Epithelial cell of esophagus (primary cell): ENCODE results near the gene ARHGAP26.

Source experiments
- DNase-seq: peaks from one replicate; pipeline ENCODE4 v3.0.0; 2010; ENCODE audit warnings: low read depth
- H3K4me3 ChIP-seq: 2 replicates; pipeline ENCODE4 v1.5.1; 2011; ENCODE audit warnings: mild to moderate bottlenecking, low read length, control low read depth
- TF ChIP-seq, protein P1 (sequence below): IDR thresholded peaks from 2 replicates; pipeline ENCODE4 v1.5.1; 2011; ENCODE audit warnings: low read depth, mild to moderate bottlenecking, low read length, control low read depth, inconsistent platforms; ENCODE audit not compliant: insufficient read depth; ENCODE audit errors: missing control alignments

ARHGAP26 gene

DNA sequence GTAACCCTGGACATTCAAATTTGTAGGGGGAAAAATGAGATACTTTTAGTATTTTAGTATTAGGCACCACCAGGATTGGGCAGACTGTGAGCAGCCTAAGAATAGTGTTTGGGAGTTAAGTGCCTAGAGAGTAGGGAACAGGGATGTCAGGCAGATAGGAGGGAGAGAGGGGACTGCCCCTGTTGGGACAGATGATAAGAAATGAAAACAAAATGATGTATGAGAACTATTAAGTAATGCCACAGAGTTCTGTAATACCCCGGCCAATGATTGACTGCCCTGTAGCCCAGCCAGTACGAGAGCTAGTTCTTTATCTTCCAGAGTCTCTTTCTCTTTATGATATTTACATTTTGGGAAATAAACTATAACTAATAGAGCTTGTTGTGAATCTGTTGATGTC lies 24.4 kb downstream of the ARHGAP26 start:
- TF ChIP-seq, protein P1, sequence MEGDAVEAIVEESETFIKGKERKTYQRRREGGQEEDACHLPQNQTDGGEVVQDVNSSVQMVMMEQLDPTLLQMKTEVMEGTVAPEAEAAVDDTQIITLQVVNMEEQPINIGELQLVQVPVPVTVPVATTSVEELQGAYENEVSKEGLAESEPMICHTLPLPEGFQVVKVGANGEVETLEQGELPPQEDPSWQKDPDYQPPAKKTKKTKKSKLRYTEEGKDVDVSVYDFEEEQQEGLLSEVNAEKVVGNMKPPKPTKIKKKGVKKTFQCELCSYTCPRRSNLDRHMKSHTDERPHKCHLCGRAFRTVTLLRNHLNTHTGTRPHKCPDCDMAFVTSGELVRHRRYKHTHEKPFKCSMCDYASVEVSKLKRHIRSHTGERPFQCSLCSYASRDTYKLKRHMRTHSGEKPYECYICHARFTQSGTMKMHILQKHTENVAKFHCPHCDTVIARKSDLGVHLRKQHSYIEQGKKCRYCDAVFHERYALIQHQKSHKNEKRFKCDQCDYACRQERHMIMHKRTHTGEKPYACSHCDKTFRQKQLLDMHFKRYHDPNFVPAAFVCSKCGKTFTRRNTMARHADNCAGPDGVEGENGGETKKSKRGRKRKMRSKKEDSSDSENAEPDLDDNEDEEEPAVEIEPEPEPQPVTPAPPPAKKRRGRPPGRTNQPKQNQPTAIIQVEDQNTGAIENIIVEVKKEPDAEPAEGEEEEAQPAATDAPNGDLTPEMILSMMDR = no peak
- no peak for DNase-seq
- H3K4me3 ChIP-seq = no peak overlapping the region

DNA sequence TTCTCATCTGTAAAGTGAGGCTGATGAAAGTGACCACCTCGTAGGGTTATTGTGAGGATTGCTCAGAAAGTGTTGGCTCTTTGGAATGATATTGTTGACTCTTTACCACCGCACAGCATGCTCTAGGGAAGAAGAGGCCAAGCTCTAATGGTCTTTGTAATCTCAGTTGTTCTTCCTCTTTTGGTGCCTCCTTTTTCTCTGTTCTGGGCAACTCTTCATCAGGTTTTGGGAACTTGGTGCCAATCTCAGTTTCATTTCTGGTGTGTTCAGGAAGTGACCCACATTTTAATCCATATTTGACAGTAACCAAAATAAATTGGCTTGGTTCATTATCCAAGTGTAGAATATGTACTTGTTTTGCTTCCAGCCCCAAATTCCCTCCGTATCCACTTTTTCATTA lies 25.1 kb downstream of the ARHGAP26 start:
- TF ChIP-seq, protein P1 = no peak
- no peak for DNase-seq

DNA sequence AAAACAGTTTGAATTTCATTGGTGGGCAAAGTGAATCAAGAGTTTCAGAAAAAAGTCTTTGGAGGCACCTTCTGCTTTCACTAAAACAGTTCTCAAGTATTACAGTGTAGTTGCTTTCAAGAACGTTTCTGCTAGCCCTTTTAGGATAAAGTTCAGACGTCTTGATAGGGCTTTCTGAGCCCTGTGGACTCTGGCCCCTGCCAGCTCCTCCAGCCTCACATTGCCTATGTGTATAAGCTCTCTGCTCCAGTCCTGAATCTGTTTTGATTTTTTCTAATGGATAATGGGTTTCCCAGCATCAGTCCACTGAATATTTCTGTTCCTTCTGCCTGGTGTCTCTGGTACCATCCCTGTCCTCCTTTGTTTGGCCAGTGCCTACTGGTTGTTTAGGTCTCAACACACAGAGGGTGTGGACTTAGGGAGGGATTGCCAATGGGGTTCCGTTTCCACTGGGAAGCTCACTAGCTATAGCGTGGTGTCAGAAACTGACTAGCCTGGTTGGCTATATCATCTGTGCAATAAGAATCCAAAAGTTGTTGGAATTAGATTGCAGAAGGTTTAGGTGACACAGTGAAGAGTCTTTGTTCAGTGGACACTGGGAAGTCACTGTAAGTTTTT lies 26.4 kb downstream of the ARHGAP26 start:
- TF ChIP-seq, protein P1 = no peak
- no peak for DNase-seq
- H3K4me3 ChIP-seq = no peak overlapping the region

More for the DNA sequence above, 25.1 kb downstream of the ARHGAP26 start:
- H3K4me3 ChIP-seq = no peak overlapping the region

DNA sequence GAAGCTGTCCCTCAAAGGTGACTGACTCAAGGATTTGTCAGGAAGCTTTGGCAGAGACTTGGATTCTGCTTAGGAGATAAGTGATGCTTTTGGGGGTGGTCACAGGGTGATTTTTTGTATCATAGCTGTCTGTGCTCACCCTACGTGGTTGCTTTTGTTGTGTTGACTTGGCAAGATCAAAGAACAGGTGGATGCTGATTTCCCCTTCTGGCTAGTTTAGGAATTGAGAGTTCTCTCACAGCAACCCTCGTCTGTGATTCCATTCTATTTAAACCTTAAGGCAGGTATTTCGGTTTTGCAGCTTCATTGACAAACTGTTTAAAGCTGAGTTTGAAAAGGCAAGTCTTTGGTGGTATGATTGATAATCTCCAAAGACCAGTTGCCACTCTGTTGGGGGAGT lies 27.2 kb downstream of the ARHGAP26 start:
- TF ChIP-seq, protein P1 = no peak
- H3K4me3 ChIP-seq = no peak overlapping the region
- DNase-seq = no peak

DNA sequence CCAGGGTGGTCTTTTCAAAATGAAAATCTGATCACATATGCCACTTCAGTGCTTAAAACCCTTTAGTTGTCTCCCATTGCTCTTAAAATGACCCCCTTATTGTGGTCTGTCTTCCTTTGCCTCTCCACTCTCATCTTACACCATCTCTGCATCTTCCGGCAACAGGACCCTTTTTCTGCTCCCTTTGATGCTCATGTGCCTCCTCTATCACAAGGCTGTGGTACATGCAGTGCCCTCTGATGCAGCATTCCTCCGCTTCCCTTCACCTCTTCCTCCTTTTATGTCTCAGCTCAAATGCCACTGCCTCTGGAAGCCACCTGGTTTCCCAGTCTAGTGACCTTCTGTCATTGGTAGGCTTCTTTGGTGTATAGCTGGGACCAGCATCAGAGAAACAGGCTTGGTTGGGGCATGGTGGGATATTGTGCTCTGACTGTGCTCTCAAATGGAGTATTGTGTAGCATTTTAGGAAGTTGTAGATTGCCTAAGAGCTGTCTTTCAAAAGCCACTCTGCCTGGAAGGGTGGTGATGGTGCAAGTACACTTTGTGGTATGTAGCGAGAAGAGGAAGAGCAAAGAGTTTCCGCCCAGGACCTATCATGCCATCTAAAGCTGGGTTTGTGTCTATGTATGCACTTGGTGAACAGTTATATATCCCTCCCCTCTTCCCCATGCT lies 28.1 kb downstream of the ARHGAP26 start:
- no peak for DNase-seq
- TF ChIP-seq, protein P1 = no peak
- H3K4me3 ChIP-seq = no peak overlapping the region

DNA sequence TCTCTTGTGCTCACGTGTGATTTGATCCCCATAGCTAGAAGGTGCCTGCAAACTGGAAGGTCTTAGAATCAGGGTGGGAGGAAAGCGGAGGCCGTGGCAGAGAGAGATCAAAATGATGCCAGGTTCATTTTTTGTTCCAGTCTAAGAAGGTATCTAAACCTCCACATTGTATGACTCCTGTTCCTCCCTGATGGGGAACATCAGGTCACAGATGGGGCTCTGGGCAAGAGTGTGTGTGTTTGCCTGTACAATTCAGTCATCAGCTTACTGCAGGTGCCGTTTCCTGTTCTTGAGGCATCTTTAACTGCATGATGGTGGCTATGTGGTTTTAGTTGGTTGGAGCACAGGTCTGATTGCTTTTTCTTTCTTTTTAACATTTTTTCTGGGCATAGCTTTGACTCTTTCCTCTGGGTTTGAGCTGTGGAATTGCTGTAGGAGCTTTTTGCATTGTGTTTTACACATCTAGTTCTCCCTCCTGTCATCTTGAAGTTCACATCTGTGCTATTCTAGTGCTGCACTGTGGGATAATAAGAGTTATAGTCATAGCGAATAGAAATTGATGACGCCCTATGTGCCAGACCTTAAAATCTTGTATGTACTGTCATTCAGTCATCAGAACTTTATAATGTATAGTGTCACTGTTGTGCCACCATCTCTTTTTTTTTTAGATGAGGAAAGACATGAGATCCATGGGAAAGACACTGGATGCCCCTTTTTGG lies 30.8 kb downstream of the ARHGAP26 start:
- DNase-seq = no peak
- no peak overlapping the region for H3K4me3 ChIP-seq
- TF ChIP-seq, protein P1 = no peak

DNA sequence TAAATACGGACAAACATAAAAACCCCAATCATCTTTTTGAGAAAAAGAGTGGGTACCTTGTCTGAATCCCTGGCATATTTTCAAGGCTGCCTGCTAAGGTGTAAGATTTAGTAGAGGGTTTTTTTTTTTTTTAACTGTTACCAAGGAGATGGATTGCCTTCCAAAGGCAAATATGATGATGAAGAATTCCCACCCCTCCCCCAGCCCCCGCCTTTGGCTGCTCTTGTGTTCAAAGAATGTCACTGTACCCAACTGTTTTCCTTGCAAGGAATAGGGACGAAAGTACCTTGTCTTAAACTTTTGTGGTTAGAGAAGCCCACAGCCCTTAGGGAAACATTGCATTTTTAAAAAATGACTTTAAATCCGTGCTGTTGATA lies 31.3 kb downstream of the ARHGAP26 start:
- no peak for DNase-seq
- H3K4me3 ChIP-seq = no peak overlapping the region
- TF ChIP-seq, protein P1 = no peak
